Lung (tissue), 12 donors: ENCODE measurements around the gene NLE1. TPM values are rescaled to one million over a fixed set of nuclear protein-coding genes. Genes with fewer than 3 reads are reported as not detected.

ENCODE experiments used
- ATAC-seq: fragments of 200-7000 bp; cut with Tn5 transposase; one replicate; pipeline ENCODE4 v1.9.1; 2020; ENCODE audit warnings: moderate number of reproducible peaks; ENCODE audit not compliant: insufficient read depth, low FRiP score
- DNase-seq, 3 donors: peaks; one replicate each; pipeline ENCODE4 v3.0.0-alpha.2; 2013 to 2017
- H3K27ac ChIP-seq, 2 donors: one replicate each; pipeline ENCODE4 v1.5.1; 2013; ENCODE audit warnings: mild to moderate bottlenecking in 2 of 2, moderate library complexity in 2 of 2, control low read depth in 1 of 2, inconsistent platforms in 1 of 2, low read depth in 1 of 2, low read length in 1 of 2
- H3K27me3 ChIP-seq, 3 donors: one replicate each; pipeline ENCODE4 v1.5.1; 2013; ENCODE audit warnings: low read length in 2 of 3; ENCODE audit not compliant: control insufficient read depth in 3 of 3, insufficient read depth in 3 of 3
- H3K36me3 ChIP-seq, 4 donors: one replicate each; pipeline ENCODE4 v1.5.1; 2013; ENCODE audit warnings: low read length in 4 of 4, mild to moderate bottlenecking in 1 of 4, moderate library complexity in 1 of 4; ENCODE audit not compliant: control insufficient read depth in 4 of 4, insufficient read depth in 4 of 4
- H3K4me1 ChIP-seq, 5 donors: one replicate each; pipeline ENCODE4 v1.5.1; 2013; ENCODE audit warnings: low read length in 5 of 5, mild to moderate bottlenecking in 2 of 5, moderate library complexity in 1 of 5; ENCODE audit not compliant: control insufficient read depth in 5 of 5, insufficient read depth in 5 of 5
- H3K4me3 ChIP-seq: one replicate; pipeline ENCODE4 v1.5.1; 2013; ENCODE audit warnings: mild to moderate bottlenecking, control low read depth, moderate library complexity
- H3K9ac ChIP-seq, 2 donors: one replicate each; pipeline ENCODE4 v1.5.1; 2013; ENCODE audit warnings: low read length in 2 of 2, control low read depth in 1 of 2; ENCODE audit not compliant: insufficient read depth in 1 of 2
- H3K9me3 ChIP-seq, 4 donors: one replicate each; pipeline ENCODE4 v1.5.1; 2013; ENCODE audit warnings: low read length in 3 of 4, mild to moderate bottlenecking in 1 of 4, moderate library complexity in 1 of 4; ENCODE audit not compliant: control insufficient read depth in 4 of 4, insufficient read depth in 3 of 4
- CTCF ChIP-seq: IDR thresholded peaks from 2 replicates; pipeline ENCODE4 v1.5.1; 2012; ENCODE audit warnings: mild to moderate bottlenecking; ENCODE audit errors: control extremely low read depth, extremely low read depth
- WGBS, 2 donors: extraction: QIAGEN DNeasy Blood & Tissue Kit; methylation state at CpG; one replicate each; pipeline ENCODE4 v1.1.7; 2013; 5-methylcytosine and 5-hydroxymethylcytosine counted together
- polyA plus RNA-seq, 2 donors: library from polyadenylated mRNA; stranded (reverse); fragments of 200-250 nt; gene quantifications; one replicate each; pipeline ENCODE4 v1.2.1, GENCODE V29; 2013
- total RNA-seq, 2 donors: library from RNA; depleted of rRNA in 1 of 2; stranded (reverse); fragments of >200 nt in 1 of 2; gene quantifications; one replicate each; pipeline ENCODE4 v1.2.1, GENCODE V29; 2014 to 2021
- donor health status: control.
- donor health status: control.
- donor health status: Bipolar disorder and iron deficiency.
- donor health status: healthy.
- donor health status: DM: yes; HTN: yes; CAD: no.

Gene NLE1
- total and polyA plus RNA-seq, 4 donors = 6.8 to 15.2 (median 9.2) TPM

DNA sequence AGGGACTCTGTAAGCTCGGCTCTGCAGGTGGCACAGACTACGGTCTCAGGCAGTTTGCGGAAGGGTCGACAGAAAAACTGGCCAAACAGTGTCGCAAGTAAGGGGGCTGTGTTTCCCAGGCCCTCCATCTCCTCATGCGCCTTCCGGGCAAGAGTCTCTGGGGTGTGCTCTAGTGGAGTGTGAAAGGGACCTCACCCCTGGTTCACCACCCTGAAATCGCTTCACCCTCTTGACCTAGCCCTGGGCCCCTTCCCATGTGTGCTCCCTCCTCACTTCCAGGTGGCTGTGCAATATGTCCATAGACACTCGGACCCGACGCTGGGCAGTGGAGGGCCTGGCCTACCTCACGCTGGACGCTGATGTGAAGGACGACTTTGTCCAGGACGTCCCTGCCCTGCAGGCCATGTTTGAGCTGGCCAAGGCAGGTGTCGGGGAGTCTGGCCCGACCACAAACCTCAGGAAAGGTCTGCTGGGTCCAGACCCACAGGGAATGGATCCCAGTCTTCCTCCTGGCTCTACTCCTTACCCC lies 27.8 kb upstream of the NLE1 start:
- no peak for ATAC-seq
- H3K4me1 ChIP-seq = peaks cover 0 to 5% (median 0%) of the 10 kb centered on the region in 5 donors
- no peak overlapping the region for H3K27ac ChIP-seq
- no peak overlapping the region for H3K4me3 ChIP-seq
- H3K9me3 ChIP-seq = no peaks in the 10 kb centered on the region
- 91 to 93% methylated on average over 17 of the region's 17 CpGs for WGBS, 2 donors
- no peak for TF ChIP-seq CTCF
- H3K9ac ChIP-seq = no peak overlapping the region
- DNase-seq = no peak
- H3K27me3 ChIP-seq = no peaks in the 10 kb centered on the region
- H3K36me3 ChIP-seq = no peaks in the 10 kb centered on the region

GRCh38 chr17:35167666-35168065 lies 25.6 kb upstream of the NLE1 start:
- DNase-seq = no peak
- H3K9me3 ChIP-seq = no peaks in the 10 kb centered on the region
- WGBS, 2 donors = 82 to 83% methylated on average over 1 of the region's 1 CpG
- H3K36me3 ChIP-seq = no peaks in the 10 kb centered on the region
- H3K27ac ChIP-seq = no peak overlapping the region
- H3K4me1 ChIP-seq = peaks cover 0 to 5% (median 0%) of the 10 kb centered on the region in 5 donors
- no peak for TF ChIP-seq CTCF
- no peak for ATAC-seq
- no peak overlapping the region for H3K9ac ChIP-seq
- no peak overlapping the region for H3K4me3 ChIP-seq
- no peaks in the 10 kb centered on the region for H3K27me3 ChIP-seq

- Histone ChIP-seq H3K9ac (no peak overlapping the region), H3K4me3 (no peak overlapping the region), H3K27ac (no peak overlapping the region), H3K9me3 (no peaks in the 10 kb centered on the region), H3K27me3 (no peaks in the 10 kb centered on the region), H3K36me3 (no peaks in the 10 kb centered on the region), H3K4me1 (peaks cover 0 to 5% (median 0%) of the 10 kb centered on the region in 5 donors)
- no peak for DNase-seq
- TF ChIP-seq CTCF = no peak
- no peak for ATAC-seq
- 66 to 90% methylated on average over 3 of the region's 3 CpGs for WGBS, 2 donors
Observed at GRCh38 chr17:35167046-35167445, 24.9 kb upstream of the NLE1 start.

DNA sequence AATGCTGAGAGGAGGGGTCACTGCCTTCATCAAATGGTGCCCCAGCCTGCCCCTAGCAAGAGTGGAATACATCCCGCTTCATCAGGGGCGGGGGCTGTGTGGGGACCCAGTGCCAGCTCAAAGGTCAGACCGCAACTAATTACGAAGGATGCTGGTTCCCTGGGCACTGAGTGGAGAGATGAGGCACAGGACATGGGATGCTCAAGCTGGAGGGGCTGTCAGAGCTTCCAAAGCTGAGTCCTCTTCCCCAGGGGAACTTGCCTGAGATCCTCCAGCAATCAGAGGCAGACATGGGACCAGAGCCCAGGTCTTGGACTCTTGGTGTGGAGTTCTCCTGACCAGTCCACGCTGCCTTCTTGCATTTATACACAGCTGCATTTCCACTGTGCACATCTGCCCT lies 24.4 kb upstream of the NLE1 start:
- no peak overlapping the region for H3K4me3 ChIP-seq
- no peaks in the 10 kb centered on the region for H3K27me3 ChIP-seq
- H3K4me1 ChIP-seq = peaks cover 0 to 1% (median 0%) of the 10 kb centered on the region in 5 donors
- DNase-seq (no peak), ATAC-seq (no peak)
- no peak overlapping the region for H3K27ac ChIP-seq
- TF ChIP-seq CTCF = no peak
- no peak overlapping the region for H3K9ac ChIP-seq
- WGBS, 2 donors = 82 to 90% methylated on average over 5 of the region's 5 CpGs
- H3K36me3 ChIP-seq = no peaks in the 10 kb centered on the region
- no peaks in the 10 kb centered on the region for H3K9me3 ChIP-seq
